Astrocyte of the cerebellum (primary cell): ENCODE measurements around the gene EYA4.

Experiments used
- DNase-seq: peaks from one replicate; pipeline ENCODE4 v3.0.0-alpha.2; 2011; ENCODE audit warnings: low read depth
- H3K4me3 ChIP-seq: 2 replicates; pipeline ENCODE4 v1.5.1; 2011; ENCODE audit warnings: mild to moderate bottlenecking, low read depth, low read length, moderate library complexity
- in situ Hi-C: cut with HindIII; loops from 2 replicates; pipeline ENCODE4 v1.10.0; 2017; ENCODE audit warnings: low sequenced_read_pairs
- TF ChIP-seq, protein P1 (sequence below): IDR thresholded peaks from 2 replicates; pipeline ENCODE4 v1.5.1; 2012; ENCODE audit warnings: low read length, low read depth, moderate library complexity, mild to moderate bottlenecking; ENCODE audit errors: missing control alignments

The EYA4 gene

DNA sequence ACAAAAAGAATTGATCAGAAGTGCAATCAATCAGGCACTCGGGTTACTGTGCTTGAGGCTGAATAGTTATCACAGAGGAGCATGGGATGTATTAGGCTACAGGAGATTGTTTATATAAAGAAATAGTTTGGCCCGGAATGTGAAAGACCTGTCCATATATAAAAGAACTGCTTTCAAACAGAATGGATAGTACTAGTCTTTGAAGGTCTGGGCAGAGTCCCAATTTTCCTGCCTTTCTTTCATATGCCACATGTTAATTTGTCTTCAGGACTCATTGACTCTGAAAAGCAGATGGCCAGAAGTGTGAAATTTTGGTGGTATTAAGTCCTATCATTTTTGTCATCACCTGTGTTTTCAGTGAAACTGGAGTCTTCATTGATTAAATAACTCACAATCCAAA is 314.5 kb downstream of the EYA4 start:
- H3K4me3 ChIP-seq: no peak overlapping the region
- in situ Hi-C loops: no loop called here
- TF ChIP-seq, protein P1, sequence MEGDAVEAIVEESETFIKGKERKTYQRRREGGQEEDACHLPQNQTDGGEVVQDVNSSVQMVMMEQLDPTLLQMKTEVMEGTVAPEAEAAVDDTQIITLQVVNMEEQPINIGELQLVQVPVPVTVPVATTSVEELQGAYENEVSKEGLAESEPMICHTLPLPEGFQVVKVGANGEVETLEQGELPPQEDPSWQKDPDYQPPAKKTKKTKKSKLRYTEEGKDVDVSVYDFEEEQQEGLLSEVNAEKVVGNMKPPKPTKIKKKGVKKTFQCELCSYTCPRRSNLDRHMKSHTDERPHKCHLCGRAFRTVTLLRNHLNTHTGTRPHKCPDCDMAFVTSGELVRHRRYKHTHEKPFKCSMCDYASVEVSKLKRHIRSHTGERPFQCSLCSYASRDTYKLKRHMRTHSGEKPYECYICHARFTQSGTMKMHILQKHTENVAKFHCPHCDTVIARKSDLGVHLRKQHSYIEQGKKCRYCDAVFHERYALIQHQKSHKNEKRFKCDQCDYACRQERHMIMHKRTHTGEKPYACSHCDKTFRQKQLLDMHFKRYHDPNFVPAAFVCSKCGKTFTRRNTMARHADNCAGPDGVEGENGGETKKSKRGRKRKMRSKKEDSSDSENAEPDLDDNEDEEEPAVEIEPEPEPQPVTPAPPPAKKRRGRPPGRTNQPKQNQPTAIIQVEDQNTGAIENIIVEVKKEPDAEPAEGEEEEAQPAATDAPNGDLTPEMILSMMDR: no peak
- DNase-seq: no peak

DNA sequence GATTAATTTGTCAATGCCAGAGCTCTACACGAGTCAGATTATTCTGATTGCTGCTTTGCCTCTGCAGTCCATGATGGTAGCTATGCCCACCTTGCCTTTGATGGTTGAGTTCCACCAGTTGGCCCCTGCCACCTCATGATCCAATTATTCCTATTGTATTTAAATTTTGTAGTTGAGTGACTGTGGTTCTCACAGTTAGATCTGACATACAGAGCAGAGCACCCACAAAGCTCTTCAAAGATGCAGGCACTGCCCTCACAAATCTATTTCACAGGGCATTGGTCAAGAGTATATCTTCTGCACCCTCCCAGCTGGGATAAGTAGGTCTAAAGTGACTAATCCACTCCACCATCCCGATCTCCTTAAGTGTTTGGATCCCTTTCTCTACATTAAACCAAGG is 318.8 kb downstream of the EYA4 start:
- no peak overlapping the region for H3K4me3 ChIP-seq
- TF ChIP-seq, protein P1: no peak
- in situ Hi-C loops: no loop called here
- DNase-seq: no peak

GRCh38 chr6:133567636-133568035 is 326.5 kb downstream of the EYA4 start:
- DNase-seq: no peak
- TF ChIP-seq, protein P1: no peak
- H3K4me3 ChIP-seq: no peak overlapping the region
- in situ Hi-C loops: no loop called here

- no peak for DNase-seq
Measured at GRCh38 chr6:133568970-133569889, 328.1 kb downstream of the EYA4 start.

DNA sequence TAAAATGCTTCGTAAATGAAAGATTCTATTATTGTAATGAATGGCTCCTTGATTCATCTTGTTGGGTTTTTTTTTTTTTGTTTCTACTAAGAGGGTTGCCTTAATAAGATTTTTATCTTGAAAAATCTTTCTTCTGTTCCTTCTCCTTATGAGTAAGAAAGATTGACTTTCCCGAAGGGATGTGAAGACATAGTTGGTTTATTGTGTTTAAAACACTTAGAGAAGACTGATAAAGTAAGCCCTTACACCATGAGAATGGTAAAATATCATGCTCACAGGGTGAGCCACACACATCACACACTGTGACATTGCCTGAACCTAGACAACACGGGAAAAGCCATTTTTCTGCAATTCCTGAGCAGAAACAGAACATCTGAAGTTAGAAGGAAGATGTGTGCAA is 330.5 kb downstream of the EYA4 start:
- H3K4me3 ChIP-seq: no peak overlapping the region
- TF ChIP-seq, protein P1: no peak
- in situ Hi-C loops: no loop called here
- no peak for DNase-seq

More at GRCh38 chr6:133568970-133569889, 328.1 kb downstream of the EYA4 start:
- in situ Hi-C loops: no loop called here
- TF ChIP-seq, protein P1: peak; percentile 99
- peak overlapping the region; percentile 32 for H3K4me3 ChIP-seq

- no peak overlapping the region for H3K4me3 ChIP-seq
- in situ Hi-C loops: loop anchor here (25.0 kb wide), 1 partner anchor 509 kb away; no protein-coding TSS in a partner anchor
- TF ChIP-seq, protein P1: no peak
- no peak for DNase-seq
Measured at GRCh38 chr6:133577851-133578250, 336.7 kb downstream of the EYA4 start.
